ENCODE measurements around the gene MYRIP.

The MYRIP gene

GRCh38 chr3:40200692-40201316, 391.4 kb downstream of the MYRIP start:
- no peak for DNase-seq

DNA sequence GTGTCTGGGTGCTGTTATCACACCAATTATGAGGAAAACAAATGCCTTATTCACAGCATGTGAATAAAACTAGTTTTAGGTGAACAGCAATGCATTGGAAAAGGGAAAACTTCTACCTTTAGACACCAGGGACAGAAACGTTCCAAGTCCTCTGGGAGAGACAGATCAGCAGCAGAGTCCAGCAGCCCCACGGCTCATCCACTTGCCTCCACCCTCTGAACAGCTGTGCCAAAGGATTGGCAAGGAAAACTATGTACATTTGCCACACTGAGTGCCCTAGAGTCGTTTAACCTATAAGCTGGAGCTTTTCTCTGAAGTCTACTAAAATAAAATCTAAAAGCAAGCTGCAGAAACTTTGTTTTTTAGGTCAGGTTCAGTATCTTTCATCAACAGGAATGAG, 392.4 kb downstream of the MYRIP start:
- no peak for DNase-seq

DNA sequence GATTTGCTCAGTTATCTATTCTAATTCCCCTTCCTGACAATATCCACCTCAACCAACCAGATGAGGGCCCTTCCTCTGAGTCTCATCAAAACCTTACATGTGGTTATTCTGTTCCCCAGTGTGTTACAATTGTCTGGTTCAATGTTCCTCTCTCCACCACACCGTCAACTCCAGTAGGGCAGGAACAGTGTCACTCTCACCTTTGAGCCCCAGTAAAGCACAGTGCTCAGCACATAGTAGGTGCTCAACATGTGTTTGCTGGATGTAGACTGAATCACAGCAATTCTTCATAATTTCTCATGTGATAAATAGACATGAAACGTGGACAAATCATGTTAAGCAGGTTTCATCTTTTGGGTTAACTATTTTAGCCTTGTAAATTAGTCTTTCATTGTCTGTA, 397.1 kb downstream of the MYRIP start:
- DNase-seq: no peak

- DNase-seq: no peak
Measured at GRCh38 chr3:40207796-40208195, 398.4 kb downstream of the MYRIP start.

DNA sequence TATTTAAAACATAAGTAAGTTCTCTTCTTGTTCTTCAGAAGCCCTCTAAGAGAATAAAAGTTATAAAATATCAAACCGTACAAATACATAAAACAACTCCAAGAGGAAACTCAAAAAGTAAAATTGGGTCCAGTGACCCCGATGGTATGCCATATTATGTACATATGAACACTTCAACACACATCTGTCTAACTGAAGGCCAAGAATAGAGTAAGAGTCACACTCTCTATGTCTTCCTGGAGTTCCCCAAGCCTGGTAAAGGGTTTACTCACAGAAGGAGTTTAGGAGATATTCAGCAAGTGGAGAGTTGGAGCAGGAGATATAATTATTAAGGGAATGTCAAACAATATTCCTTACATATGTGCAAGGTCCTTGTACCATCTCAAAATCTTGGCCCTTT, 398.8 kb downstream of the MYRIP start:
- no peak for DNase-seq

DNA sequence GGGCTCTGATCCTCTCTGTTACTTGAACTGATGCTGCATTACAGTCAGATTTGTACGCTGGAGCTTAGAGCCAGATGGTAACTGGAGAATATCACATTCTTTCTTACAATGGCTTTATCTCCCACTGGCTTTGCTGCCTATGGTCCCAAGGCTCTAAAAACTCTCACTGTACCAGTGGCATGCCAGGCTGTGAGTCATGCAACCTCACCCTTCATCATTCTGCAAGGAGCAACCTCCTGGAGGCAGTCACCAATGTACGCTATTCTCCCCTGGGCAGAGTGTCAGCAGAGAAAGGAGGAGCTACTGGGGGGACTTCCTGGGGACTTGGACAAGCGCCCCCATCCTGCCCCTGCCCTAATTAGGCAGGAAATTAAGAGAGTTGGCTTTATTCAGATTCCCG, 402.2 kb downstream of the MYRIP start:
- DNase-seq: no peak

DNA sequence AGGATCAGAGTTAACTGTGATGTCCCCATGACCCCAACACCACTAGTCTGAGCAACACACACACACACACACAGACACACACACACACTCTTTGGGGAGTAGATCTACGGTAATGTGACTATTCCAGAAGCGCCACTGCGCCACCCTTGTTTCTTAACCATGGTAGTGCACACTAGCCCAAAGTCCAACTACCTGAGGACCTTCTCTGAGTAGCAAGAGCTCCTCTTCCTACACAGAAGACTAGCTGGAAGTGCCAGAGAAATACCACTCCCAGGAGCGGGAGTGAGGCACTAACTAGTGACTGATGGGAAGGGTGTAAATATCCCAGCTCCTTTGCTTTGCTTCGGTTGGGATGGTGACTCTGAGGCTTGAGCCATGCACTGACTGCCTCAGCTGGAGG, 404.1 kb downstream of the MYRIP start:
- no peak for DNase-seq

DNA sequence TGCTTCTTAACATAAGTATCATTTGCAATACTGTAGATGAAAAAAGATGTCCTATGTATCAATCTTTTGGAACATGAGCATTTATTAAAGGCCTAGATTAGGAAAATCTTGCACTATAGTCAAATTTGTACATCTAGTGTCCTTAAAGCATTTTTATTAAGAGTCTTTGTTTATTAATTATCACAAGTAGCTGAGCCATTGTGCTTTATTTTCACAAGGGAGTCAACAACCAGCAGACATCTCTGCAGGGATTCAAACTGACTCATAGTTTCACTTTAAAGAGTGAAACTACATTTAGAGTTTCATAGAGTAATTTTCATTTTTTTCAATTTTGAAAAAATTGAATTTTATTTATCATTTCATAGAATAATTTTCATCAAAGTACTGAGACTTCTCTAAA, 405.6 kb downstream of the MYRIP start:
- no peak for DNase-seq

- no peak for DNase-seq
Measured at GRCh38 chr3:40216471-40216870, 407.1 kb downstream of the MYRIP start.

DNA sequence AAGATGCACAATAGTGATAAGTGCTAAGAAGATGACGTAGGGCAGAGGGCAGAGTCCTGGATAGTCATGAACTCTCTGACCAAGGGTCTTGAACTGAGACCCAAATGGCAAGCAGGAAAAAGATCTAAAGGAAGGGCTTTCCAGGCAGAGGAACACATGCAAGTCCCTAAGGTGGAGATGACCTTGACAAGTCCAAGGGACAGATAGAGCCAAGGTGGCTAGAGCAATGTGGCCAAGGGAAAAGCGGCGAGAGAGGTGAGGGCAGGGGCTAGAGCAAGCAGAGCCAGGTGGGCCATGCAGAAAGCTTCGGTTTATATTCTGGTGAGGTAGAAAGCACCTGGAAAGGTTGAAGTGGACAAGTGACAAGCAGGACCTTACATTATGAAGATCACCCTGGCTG, 414.4 kb downstream of the MYRIP start:
- no peak for DNase-seq

DNA sequence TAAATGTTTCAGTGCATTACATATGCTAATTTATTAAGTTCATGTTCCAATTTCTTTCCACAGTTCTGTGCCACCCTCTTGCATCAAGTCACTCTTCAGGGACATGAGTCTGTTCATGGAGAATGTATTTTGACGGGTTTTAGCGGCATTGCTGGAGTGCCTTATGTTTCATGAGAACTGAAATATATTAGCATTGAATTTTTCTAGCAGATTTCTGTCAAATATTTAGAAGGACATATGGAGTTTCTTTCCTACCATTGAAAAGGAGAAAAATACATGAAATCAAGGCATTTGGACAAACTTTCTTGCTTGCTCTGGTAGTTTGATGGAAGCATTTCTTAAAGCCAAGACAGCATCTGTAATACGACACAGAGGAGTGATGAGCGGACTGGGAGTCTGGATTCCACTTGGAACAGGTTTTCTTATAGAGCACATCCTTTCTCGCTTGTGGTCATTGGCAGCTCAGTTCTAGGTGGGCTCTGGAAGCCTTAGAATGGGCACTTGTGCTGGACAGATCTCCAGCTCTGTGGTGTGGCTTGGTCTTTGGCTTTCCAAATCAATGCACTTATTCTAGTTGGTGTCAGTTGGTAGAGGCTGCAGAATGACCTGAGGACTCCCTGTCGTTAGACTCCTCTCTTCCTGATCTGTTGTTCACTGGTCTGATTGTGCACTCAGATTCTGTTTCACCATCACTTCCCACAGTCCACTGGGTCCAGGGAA, 415.5 kb downstream of the MYRIP start:
- DNase-seq: no peak

DNA sequence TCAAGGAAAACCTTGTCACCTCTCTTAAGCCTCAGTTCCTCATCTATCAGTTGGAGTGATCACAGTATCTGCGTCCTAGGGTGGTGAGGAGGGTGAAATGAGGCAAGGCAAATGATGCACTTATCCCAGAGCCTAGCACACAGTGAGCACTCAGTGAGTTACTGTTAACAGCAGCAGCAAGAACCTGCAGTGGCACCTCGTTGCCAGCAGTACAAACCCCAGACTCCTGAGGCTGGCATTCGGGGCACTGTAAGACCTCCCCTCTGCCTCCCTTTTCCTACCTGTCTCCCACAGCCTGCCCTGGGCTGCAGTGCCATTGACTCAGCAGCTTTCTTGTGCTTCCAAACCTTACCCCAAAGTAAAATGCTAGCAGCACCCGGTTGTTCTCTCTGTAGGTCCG, 417.2 kb downstream of the MYRIP start:
- DNase-seq: no peak

DNA sequence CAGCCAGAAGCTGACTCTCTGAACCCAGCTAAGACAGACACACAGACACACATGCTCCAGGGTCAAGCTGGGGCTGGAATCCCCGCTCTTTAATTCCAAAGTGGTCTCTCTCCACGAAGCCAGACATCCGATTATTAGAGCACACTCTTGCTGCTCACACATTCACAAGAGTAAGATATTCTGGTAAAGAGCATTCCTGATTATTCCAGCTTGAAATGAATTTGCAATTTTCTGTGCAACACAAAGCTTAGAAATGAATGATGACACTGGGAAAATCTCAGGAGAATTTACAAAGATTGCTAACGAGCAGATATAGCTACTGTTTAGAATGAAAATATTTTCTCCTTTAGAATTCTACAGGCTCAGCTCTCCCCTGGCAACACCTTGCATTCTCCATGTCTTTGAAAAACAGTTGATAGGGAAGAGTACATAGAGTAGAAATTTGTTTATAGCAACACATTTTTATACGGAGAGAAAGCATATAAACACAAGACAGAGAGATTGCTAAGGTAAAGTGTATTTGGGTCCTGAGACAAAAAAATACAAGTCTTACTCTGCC, 419.5 kb downstream of the MYRIP start:
- DNase-seq: no peak

DNA sequence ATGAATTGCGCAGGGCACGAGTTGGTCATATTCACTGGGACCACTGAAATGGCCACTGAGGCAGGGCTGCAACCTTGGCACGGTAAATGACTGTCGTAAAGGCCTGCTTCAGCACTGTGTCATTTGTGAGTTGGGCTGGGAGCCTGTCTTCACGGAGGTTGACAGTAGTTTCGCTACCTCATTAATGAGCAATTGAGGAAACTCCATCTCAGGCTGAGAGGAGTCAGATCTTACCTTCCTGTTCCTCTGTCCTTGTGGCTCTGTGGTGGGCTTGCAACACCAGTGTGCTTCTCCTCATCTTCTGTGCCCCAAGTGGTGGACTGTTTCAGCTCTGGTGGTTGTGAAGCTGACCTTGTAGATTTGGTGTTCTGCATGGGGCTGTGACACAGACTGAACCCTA, 420.0 kb downstream of the MYRIP start:
- no peak for DNase-seq

DNA sequence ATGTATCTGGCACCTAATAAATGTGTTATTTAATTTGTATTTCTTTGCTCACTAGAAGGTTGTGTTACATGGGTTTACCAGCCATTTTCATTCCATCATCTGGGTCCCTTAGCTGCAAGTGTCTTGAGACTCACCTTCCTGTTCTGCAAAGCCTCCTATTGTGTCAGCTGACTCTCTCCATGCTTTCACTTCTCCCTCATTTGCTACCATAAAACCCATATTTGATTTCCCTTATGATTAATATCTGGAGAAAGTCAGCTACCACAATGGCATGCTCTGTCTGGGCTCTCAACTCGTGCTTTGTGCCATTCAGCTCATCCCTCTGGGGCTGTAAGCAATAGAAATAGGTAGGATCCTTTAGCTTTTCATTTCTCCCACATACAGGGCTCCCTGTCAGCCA, 420.6 kb downstream of the MYRIP start:
- DNase-seq: no peak

- no peak for DNase-seq
Measured at GRCh38 chr3:40230382-40230781, 421.0 kb downstream of the MYRIP start.

DNA sequence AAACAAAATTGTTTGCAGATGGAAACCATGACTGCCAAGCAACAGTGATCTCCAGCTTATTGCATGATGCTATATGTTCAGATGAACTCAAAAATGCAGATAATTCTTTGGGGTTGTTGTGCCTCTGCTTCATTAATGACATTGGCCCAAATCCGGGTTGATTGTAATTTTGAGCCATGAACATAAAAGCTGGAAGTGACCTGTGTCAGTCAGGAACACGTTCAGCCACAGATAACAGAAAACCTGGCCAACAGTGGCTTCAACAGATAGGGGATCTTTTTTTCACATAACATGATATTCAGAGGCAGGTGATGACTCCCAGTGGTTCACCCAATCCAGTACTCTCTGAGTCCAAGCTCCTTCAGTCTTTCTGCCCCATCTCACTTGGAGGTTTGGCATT, 423.2 kb downstream of the MYRIP start:
- no peak for DNase-seq

- DNase-seq: no peak
Measured at GRCh38 chr3:40237159-40237558, 427.8 kb downstream of the MYRIP start.

- no peak for DNase-seq
Measured at GRCh38 chr3:40237889-40238571, 428.6 kb downstream of the MYRIP start.

- no peak for DNase-seq
Measured at GRCh38 chr3:40240921-40241320, 431.5 kb downstream of the MYRIP start.

GRCh38 chr3:40242216-40242615, 432.8 kb downstream of the MYRIP start:
- no peak for DNase-seq

DNA sequence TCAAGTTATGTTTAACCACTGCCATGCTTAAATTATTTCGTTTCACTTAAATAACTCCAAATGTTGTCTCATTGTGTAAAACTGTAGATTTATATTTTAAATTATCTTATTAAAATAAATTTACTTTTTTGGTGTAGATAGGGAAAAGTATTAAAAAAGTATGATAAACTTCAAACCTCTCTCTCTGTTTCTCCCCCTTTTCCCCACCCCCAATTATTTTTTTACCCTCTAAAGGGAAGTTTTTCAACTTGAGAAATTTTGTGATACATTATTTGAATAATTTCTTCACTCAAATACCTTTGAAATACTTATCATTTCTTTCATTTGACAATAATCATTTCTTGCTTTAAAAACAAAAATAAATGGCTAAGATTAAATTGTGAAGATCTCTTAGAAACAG, 433.2 kb downstream of the MYRIP start:
- no peak for DNase-seq

GRCh38 chr3:40243056-40243455, 433.6 kb downstream of the MYRIP start:
- no peak for DNase-seq

Measured in DMS79 (cell line).